Loucy (cell line): ENCODE data around the gene SSTR5.

ENCODE experiments used
- H2AFZ ChIP-seq: fragments of 200-600 bp; sonication (generic); 2 replicates; pipeline ENCODE4 v1.6.0; 2016; ENCODE audit warnings: antibody characterized with exemption, mild to moderate bottlenecking, low read length, moderate library complexity
- H3F3A ChIP-seq: fragments of 200-600 bp; 2 replicates; pipeline ENCODE4 v1.6.0; 2016; ENCODE audit warnings: antibody characterized with exemption, low read depth, mild to moderate bottlenecking
- H3K27me3 ChIP-seq: fragments of 200-600 bp; sonication (generic); 2 replicates; pipeline ENCODE4 v1.6.1; 2014; ENCODE audit warnings: low read length, mild to moderate bottlenecking; ENCODE audit not compliant: insufficient read depth, poor library complexity, severe bottlenecking
- H3K36me3 ChIP-seq: fragments of 200-600 bp; sonication (generic); 2 replicates; pipeline ENCODE4 v1.6.1; 2016; ENCODE audit warnings: low read length; ENCODE audit not compliant: insufficient read depth
- H3K4me1 ChIP-seq: fragments of 200-600 bp; sonication (generic); 2 replicates; pipeline ENCODE4 v1.5.1; 2014; ENCODE audit warnings: low read length, mild to moderate bottlenecking; ENCODE audit not compliant: insufficient read depth, poor library complexity, severe bottlenecking
- H3K4me2 ChIP-seq: fragments of 200-600 bp; sonication (generic); 2 replicates; pipeline ENCODE4 v1.6.0; 2014; ENCODE audit warnings: antibody characterized with exemption, low read length, low read depth, mild to moderate bottlenecking; ENCODE audit not compliant: poor library complexity, severe bottlenecking
- H3K4me3 ChIP-seq: fragments of 200-600 bp; sonication (generic); 2 replicates; pipeline ENCODE4 v1.5.1; 2014; ENCODE audit warnings: low read length, mild to moderate bottlenecking, mixed read lengths; ENCODE audit not compliant: poor library complexity, severe bottlenecking
- H3K79me2 ChIP-seq: fragments of 200-600 bp; sonication (generic); 2 replicates; pipeline ENCODE4 v1.6.1; 2014; ENCODE audit warnings: low read length; ENCODE audit not compliant: insufficient read depth
- H3K9ac ChIP-seq: fragments of 200-600 bp; sonication (generic); 2 replicates; pipeline ENCODE4 v1.6.0; 2014; ENCODE audit warnings: mild to moderate bottlenecking, low read depth, low read length, moderate library complexity; ENCODE audit not compliant: poor library complexity, severe bottlenecking
- H3K9me2 ChIP-seq: fragments of 200-600 bp; sonication (generic); replicated peaks from 2 replicates; pipeline ENCODE4 v1.6.1; 2016; ENCODE audit warnings: low read depth, low read length, mixed read lengths
- H3K9me3 ChIP-seq: fragments of 200-600 bp; sonication (generic); 2 replicates; pipeline ENCODE4 v1.6.1; 2014; ENCODE audit warnings: mild to moderate bottlenecking, antibody characterized with exemption, low read length, low read depth; ENCODE audit not compliant: insufficient read depth
- H4K20me1 ChIP-seq: fragments of 200-600 bp; sonication (generic); 2 replicates; pipeline ENCODE4 v1.6.0; 2014; ENCODE audit warnings: antibody characterized with exemption, low read length, mild to moderate bottlenecking; ENCODE audit not compliant: insufficient read depth, poor library complexity, severe bottlenecking
- CTCF ChIP-seq: fragments of 200-600 bp; sonication (generic); conservative IDR thresholded peaks from 2 replicates; pipeline ENCODE4 v1.5.1; 2014; ENCODE audit warnings: mild to moderate bottlenecking, antibody characterized with exemption, low read length
- EZH2phosphoT487 ChIP-seq: fragments of 200-600 bp; IDR thresholded peaks from 2 replicates; pipeline ENCODE4 v1.6.1; 2018; ENCODE audit warnings: antibody characterized with exemption, mild to moderate bottlenecking, moderate library complexity, borderline replicate concordance

The SSTR5 gene

GRCh38 chr16:1058216-1058615, 14.3 kb upstream of the SSTR5 start:
- Histone ChIP-seq H3K4me1 (no peaks in the 10 kb centered on the region), H4K20me1 (no peaks in the 10 kb centered on the region), H3K9me3 (no peaks in the 10 kb centered on the region), H3K4me2 (no peak overlapping the region), H3K9me2 (no peaks in the 10 kb centered on the region), H3K79me2 (no peaks in the 10 kb centered on the region), H3F3A (no peaks in the 10 kb centered on the region), H3K36me3 (no peaks in the 10 kb centered on the region), H3K27me3 (no peaks in the 10 kb centered on the region), H2AFZ (no peak overlapping the region), H3K9ac (no peak overlapping the region), H3K4me3 (no peak overlapping the region)
- no peak for TF ChIP-seq EZH2phosphoT487
- no peak for TF ChIP-seq CTCF

- Histone ChIP-seq H2AFZ (no peak overlapping the region), H3K4me2 (no peak overlapping the region), H3K79me2 (no peaks in the 10 kb centered on the region), H3K4me3 (no peak overlapping the region), H3K9ac (no peak overlapping the region), H3F3A (no peaks in the 10 kb centered on the region), H3K36me3 (no peaks in the 10 kb centered on the region), H3K9me3 (no peaks in the 10 kb centered on the region), H3K4me1 (no peaks in the 10 kb centered on the region), H3K27me3 (no peaks in the 10 kb centered on the region), H3K9me2 (no peaks in the 10 kb centered on the region), H4K20me1 (no peaks in the 10 kb centered on the region)
- TF ChIP-seq EZH2phosphoT487 (no peak), CTCF (no peak)
Measured at GRCh38 chr16:1059310-1059709, 13.2 kb upstream of the SSTR5 start.

GRCh38 chr16:1060416-1061340, 11.9 kb upstream of the SSTR5 start:
- Histone ChIP-seq H3K9me3 (no peaks in the 10 kb centered on the region), H4K20me1 (no peaks in the 10 kb centered on the region), H3K4me1 (no peaks in the 10 kb centered on the region), H3K4me3 (no peak overlapping the region), H2AFZ (no peak overlapping the region), H3K36me3 (no peaks in the 10 kb centered on the region), H3K79me2 (no peaks in the 10 kb centered on the region), H3K9me2 (no peaks in the 10 kb centered on the region), H3F3A (no peaks in the 10 kb centered on the region), H3K9ac (no peak overlapping the region), H3K27me3 (no peaks in the 10 kb centered on the region), H3K4me2 (no peak overlapping the region)
- TF ChIP-seq EZH2phosphoT487, result no peak
- TF ChIP-seq CTCF, result no peak
